Spleen (tissue), 11 donors: Measurements from ENCODE around the gene NFKBIE. TPM values are rescaled to one million over a fixed set of nuclear protein-coding genes. Genes with fewer than 3 reads are reported as not detected.
A peak's percentile ranks its signal among the peaks of the same experiment; 100 is the strongest.

ENCODE experiments used
- DNase-seq: peaks from one replicate; pipeline ENCODE4 v3.0.0-alpha.2; 2020
- H3K27ac ChIP-seq, 8 donors: fragments of 200-600 bp; sonication (generic) in 7 of 8; 1 replicate in 4 of 8; 2 replicates in 4 of 8; pipeline versions ENCODE4 v1.5.0 to v1.8.0; 2016 to 2021; ENCODE audit warnings: inconsistent platforms in 4 of 8, mild to moderate bottlenecking in 4 of 8, moderate library complexity in 1 of 8
- H3K27me3 ChIP-seq, 7 donors: fragments of 200-600 bp; sonication (generic) in 6 of 7; replicated peaks in 1 of 7; 1 replicate in 4 of 7; 2 replicates in 3 of 7; pipeline versions ENCODE4 v1.5.0 to v1.8.0; 2016 to 2021; ENCODE audit warnings: inconsistent platforms in 3 of 7, mild to moderate bottlenecking in 1 of 7
- H3K36me3 ChIP-seq, 6 donors: fragments of 200-600 bp; sonication (generic) in 5 of 6; 1 replicate in 4 of 6; 2 replicates in 2 of 6; pipeline versions ENCODE4 v1.5.0 to v1.8.0; 2016 to 2021; ENCODE audit warnings: inconsistent platforms in 2 of 6
- H3K4me1 ChIP-seq, 6 donors: fragments of 200-600 bp; sonication (generic) in 5 of 6; 1 replicate in 3 of 6; 2 replicates in 3 of 6; pipeline versions ENCODE4 v1.5.0 to v1.8.0; 2016 to 2021; ENCODE audit warnings: inconsistent platforms in 3 of 6
- H3K4me3 ChIP-seq, 8 donors: fragments of 200-600 bp; sonication (generic) in 7 of 8; 1 replicate in 4 of 8; 2 replicates in 4 of 8; pipeline versions ENCODE4 v1.5.0 to v1.8.0; 2016 to 2021; ENCODE audit warnings: inconsistent platforms in 4 of 8, mild to moderate bottlenecking in 4 of 8, moderate library complexity in 2 of 8
- H3K9me3 ChIP-seq, 8 donors: fragments of 200-600 bp; sonication (generic) in 7 of 8; 1 replicate in 4 of 8; 2 replicates in 4 of 8; pipeline versions ENCODE4 v1.5.0 to v1.8.0; 2016 to 2021; ENCODE audit warnings: inconsistent platforms in 4 of 8
- CTCF ChIP-seq, 11 experiments: fragments of 200-600 bp in 7 of 11; fragments of 450-650 bp in 4 of 11; sonication (generic) in 4 of 11; IDR thresholded peaks in 8 of 11; conservative IDR thresholded peaks in 3 of 11; 1 replicate in 7 of 11; 2 replicates in 4 of 11; pipeline versions ENCODE4 v1.4.0 to v1.8.0; 2016 to 2021; ENCODE audit warnings: antibody characterized with exemption in 11 of 11, inconsistent platforms in 4 of 11, mild to moderate bottlenecking in 1 of 11
- POLR2A ChIP-seq, 3 donors: fragments of 450-650 bp; IDR thresholded peaks; one replicate each; pipeline ENCODE4 v1.5.1; 2017; ENCODE audit warnings: antibody characterized with exemption in 3 of 3, mild to moderate bottlenecking in 1 of 3
- POLR2AphosphoS5 ChIP-seq, 3 donors: sonication (generic); formaldehyde crosslinking; IDR thresholded peaks; one replicate each; pipeline ENCODE4 v1.5.1; 2017; ENCODE audit warnings: antibody characterized with exemption in 3 of 3
- WGBS, 5 donors: extraction: QIAGEN DNeasy Blood & Tissue Kit in 3 of 5; methylation state at CpG; one replicate each; pipeline versions ENCODE4 v1.1.5 to v1.1.7; 2013 to 2018; 5-methylcytosine and 5-hydroxymethylcytosine counted together
- intact Hi-C: fragments of 100-400 bp; cut with DNase I; formaldehyde crosslinking; loops from one replicate; pipeline ENCODE4 v1.15.0; 2023; ENCODE audit warnings: low total_unique reads
- polyA plus RNA-seq, 3 donors: library from polyadenylated mRNA; stranded (reverse); fragments of 200-250 nt; gene quantifications; one replicate each; pipeline ENCODE4 v1.2.1, GENCODE V29; 2013
- total RNA-seq, 7 donors: library from RNA; depleted of rRNA in 3 of 7; stranded (reverse); fragments of >200 nt in 3 of 7; fragmentation: NEBNext Ultra II Directional in 4 of 7; extraction: Animal tissue kit (Norgen Biotek cat#: 25700) in 4 of 7; gene quantifications; one replicate each; pipeline versions ENCODE4 v1.1.0 to v1.2.1, GENCODE V29; 2016 to 2021
- donor health status: healthy with polysubstance abuse.
- donor health status: DM: no; HTN: no; CAD: no; lungs with moderate emphysema.
- donor health status: DM: no; HTN: no; CAD: no.
- donor health status: Bipolar disorder and iron deficiency.
- donor health status: healthy.
- donor health status: DM: no; HTN: no; CAD: no.
- donor health status: DM: yes; HTN: yes; CAD: no.

Gene NFKBIE
- total and polyA plus RNA-seq, 10 donors, result 32.2 to 89.7 (median 49.0) TPM

GRCh38 chr6:44224965-44225305 is 40.4 kb downstream of the NFKBIE start:
- intact Hi-C loops, result no loop called here
- no peak for TF ChIP-seq POLR2AphosphoS5 (IDR thresholded peaks at IDR 0.05)
- no peak for TF ChIP-seq CTCF (IDR thresholded peaks at IDR 0.05 in 8 of 11, conservative IDR thresholded peaks at IDR 0.05 in 3 of 11)
- no peak for TF ChIP-seq POLR2A (IDR thresholded peaks at IDR 0.05)
- H3K9me3 ChIP-seq, result no peaks in the 10 kb centered on the region
- peaks cover 0 to 10% (median 0%) of the 10 kb centered on the region in 6 donors for H3K36me3 ChIP-seq
- H3K27ac ChIP-seq, result no peak overlapping the region
- no peak for DNase-seq
- peaks cover 0 to 3% (median 0%) of the 10 kb centered on the region in 7 donors for H3K27me3 ChIP-seq
- peaks cover 24 to 85% (median 59%) of the 10 kb centered on the region in 6 donors for H3K4me1 ChIP-seq
- 91 to 96% (median 94%) methylated on average over 4 of the region's 4 CpGs for WGBS, 5 donors
- H3K4me3 ChIP-seq, result no peak overlapping the region

DNA sequence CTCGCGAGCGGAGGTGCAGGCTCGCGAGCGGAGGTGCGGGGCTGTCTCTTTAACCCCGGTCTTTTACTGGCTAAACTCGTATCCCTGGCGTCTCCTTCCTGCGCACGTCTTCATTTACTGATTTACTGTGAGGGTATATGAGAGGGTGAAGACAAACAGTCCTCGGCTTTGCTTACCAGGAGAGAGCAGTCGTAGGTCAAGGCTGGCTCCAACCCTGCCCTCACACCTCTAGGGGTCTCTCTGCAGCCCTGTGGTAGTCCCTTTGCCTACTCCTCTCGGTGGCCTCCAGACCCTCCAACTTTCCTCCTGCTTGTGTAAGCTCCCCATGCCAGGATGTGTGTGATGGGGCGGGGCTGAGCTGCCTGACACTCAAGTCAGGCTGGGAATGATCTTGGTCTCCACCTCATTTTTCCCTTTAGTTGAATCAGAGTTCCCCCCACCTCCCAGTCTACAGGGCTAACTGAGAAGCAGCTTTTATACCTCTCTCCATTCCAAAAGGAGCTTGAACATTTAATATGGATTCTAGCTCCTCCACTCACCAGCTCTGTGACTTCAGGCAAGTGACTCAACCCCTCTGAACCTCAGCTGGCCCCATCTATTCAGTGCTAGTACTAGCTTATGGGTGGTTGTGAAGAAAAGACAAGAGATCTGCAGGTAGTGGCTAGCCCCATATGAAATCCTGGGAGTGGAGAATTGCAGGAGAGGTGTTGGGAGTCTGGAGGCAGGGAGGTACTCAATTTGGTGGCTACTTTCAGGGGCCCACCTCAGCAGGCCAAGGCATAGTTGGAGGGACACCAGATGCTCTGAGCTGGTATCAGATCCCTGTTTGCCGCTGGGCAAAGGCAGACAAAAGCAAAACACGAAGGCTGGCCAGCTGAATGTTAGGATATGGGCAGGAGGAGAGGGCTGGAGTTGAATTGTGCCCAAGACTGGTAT is 41.1 kb downstream of the NFKBIE start:
- H3K36me3 ChIP-seq, result peaks cover 0 to 5% (median 0%) of the 10 kb centered on the region in 6 donors
- DNase-seq, result peak; percentile 65
- peak overlapping the region; percentile 60 to 80 (median 70) for H3K4me3 ChIP-seq
- H3K27ac ChIP-seq, result peak overlapping the region in 4 of 8 donors; percentile 48 to 80 (median 64)
- no peaks in the 10 kb centered on the region for H3K9me3 ChIP-seq
- intact Hi-C loops, result no loop called here
- peaks cover 25 to 85% (median 62%) of the 10 kb centered on the region in 6 donors for H3K4me1 ChIP-seq
- TF ChIP-seq CTCF (IDR thresholded peaks at IDR 0.05 in 8 of 11, conservative IDR thresholded peaks at IDR 0.05 in 3 of 11) (no peak), POLR2A (IDR thresholded peaks at IDR 0.05) (no peak), POLR2AphosphoS5 (IDR thresholded peaks at IDR 0.05) (no peak)
- WGBS, 5 donors, result 9 to 15% (median 13%) methylated on average over 15 to 18 of the region's 18 CpGs
- peaks cover 0 to 9% (median 0%) of the 10 kb centered on the region in 7 donors for H3K27me3 ChIP-seq

DNA sequence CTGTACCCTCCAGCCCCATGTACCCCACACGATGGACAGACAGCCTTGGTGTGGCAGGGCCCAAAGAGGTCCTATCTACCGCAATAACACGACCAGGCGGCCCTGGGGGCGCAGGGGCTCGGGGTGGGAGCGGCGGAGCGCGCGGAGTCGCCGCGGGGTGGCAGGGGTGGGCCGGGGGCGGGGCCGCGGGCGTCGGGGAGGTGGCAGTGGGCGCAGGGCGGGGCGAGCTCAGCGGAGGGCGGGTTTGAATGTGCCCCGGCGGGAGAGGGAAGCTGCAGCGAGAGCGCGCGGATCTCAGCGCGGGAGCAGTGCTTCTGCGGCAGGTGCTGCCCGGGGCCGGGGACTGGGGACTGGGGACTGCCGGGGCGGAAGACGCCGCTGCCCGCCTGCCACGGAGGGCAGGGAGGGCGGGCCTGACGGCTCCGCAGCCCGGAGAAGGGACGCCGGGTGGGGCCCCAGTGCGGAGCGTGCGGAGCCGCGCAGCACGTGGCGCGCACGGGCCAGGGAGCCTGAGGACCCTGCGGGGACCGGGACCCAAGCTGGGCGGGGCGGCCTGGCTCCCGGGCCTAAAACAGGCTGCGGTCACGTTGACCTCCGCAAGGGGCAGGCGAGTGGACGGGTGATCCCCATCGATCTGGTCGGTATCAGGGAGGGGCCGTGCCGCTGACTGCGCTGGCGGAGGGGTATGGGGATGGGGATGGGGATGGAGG is 41.9 kb downstream of the NFKBIE start, which contains the start of gene SLC29A1:
Gene SLC29A1, plus strand, starts transcription at position 277 of the 710 bp plus-strand sequence. CDS start 3,719 bp downstream, outside the sequence.
- H3K27ac ChIP-seq, result peak within 1 kb of the TSS in 6 of 8 donors; percentile 43 to 80 (median 62)

More for the DNA sequence above, 41.9 kb downstream of the NFKBIE start, which contains the start of gene SLC29A1:
- H3K4me1 ChIP-seq, result peaks cover 25 to 88% (median 69%) of the 10 kb centered on the region in 6 donors
- peak; percentile 96 for DNase-seq
- TF ChIP-seq POLR2A (IDR thresholded peaks at IDR 0.05), result no peak
- TF ChIP-seq CTCF (IDR thresholded peaks at IDR 0.05 in 8 of 11, conservative IDR thresholded peaks at IDR 0.05 in 3 of 11), result peak in 3 of 11 experiments; percentile 20 to 28 (median 25)
- TF ChIP-seq POLR2AphosphoS5 (IDR thresholded peaks at IDR 0.05), result peak; percentile 86 to 91 (median 88)
- 0 to 1% (median 1%) methylated on average over 11 to 73 of the region's 73 CpGs for WGBS, 5 donors
- H3K4me3 ChIP-seq, result peak within 1 kb of the TSS; percentile 60 to 80 (median 70)
- H3K9me3 ChIP-seq, result no peaks in the 10 kb centered on the region
- peaks cover 0 to 5% (median 0%) of the 10 kb centered on the region in 6 donors for H3K36me3 ChIP-seq
- H3K27me3 ChIP-seq, result peaks cover 0 to 16% (median 0%) of the 10 kb centered on the region in 7 donors
- intact Hi-C loops, result no loop called here
